ENCODE data around the gene EXT2. TPM values are rescaled to one million over a fixed set of nuclear protein-coding genes. Genes with fewer than 3 reads are reported as not detected.

Gene EXT2
- polyA plus RNA-seq, 1 of the 3 experiments (the other 2 are of a cell fraction) = 92.9 TPM

DNA sequence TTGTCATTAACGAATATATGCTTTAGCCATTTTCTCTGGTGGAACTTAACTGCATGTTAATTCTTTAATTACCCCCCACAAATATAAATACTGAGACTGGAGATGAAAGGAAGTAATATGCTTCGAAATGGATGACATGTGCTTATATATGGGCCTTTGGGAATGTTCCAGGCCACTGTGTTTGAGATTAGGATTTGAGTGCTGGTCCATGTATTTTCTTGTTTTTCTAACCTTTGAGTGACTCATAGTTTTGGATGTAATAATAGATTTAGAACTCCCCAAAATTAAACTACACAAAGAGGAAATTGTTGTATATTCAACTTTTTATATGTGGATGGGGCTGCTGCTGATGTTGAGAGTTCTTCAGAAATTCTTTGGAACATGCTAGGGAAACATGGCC lies 54.2 kb downstream of the EXT2 start:
- Histone ChIP-seq H3K79me2 (ENCODE audit: insufficient read depth) (no peaks in the 10 kb centered on the region), H3K4me3 (ENCODE audit: low read depth in 2 of 2, low read length in 1 of 2) (no peak overlapping the region), H3K36me3 (replicated peaks in 1 of 2; ENCODE audit: control insufficient read depth in 1 of 2, insufficient read depth in 2 of 2, low read length in 1 of 2) (peaks cover 31 to 37% of the 10 kb centered on the region in 2 experiments), H3K27ac (ENCODE audit: low read depth in 2 of 2, low read length in 1 of 2) (no peak overlapping the region; a peak in 1 of 4 replicates), H3K9me3 (no peaks in the 10 kb centered on the region), H3K27me3 (ENCODE audit: insufficient read depth) (no peaks in the 10 kb centered on the region), H3K4me2 (no peak overlapping the region), H4K20me1 (ENCODE audit: insufficient read depth) (no peaks in the 10 kb centered on the region; the same call in 1 of the 2 replicates), H3K9me2 (no peaks in the 10 kb centered on the region), H3K4me1 (ENCODE audit: control insufficient read depth in 1 of 2, insufficient read depth in 2 of 2, low read depth in 1 of 2, low read length in 1 of 2) (peaks cover 0 to 13% of the 10 kb centered on the region in 2 experiments; a peak in 1 of 4 replicates), H2AFZ (ENCODE audit: low read depth) (no peak overlapping the region), H3F3A (replicated peaks; ENCODE audit: insufficient read depth) (peaks cover 7% of the 10 kb centered on the region), H3K9ac (no peak overlapping the region)
- no peak for DNase-seq
- ChIA-PET POLR2A (no interaction called here), CTCF (interaction anchor here (1.3 kb wide), 1 partner anchor 55 kb away, joined by 4 read pairs; no protein-coding TSS in a partner anchor)
- TF ChIP-seq FOSL2 (IDR thresholded peaks at IDR 0.05; ENCODE audit: borderline replicate concordance, low read depth) (no peak), YY1 (IDR thresholded peaks at IDR 0.05; ENCODE audit: low read depth) (no peak), POLR2AphosphoS5 (IDR thresholded peaks at IDR 0.05; ENCODE audit: low read depth, low read length) (no peak), SMC3 (IDR thresholded peaks at IDR 0.05; ENCODE audit: low read depth, low read length) (no peak), TEAD4 (IDR thresholded peaks at IDR 0.05; ENCODE audit: borderline replicate concordance, insufficient read depth) (no peak), CHD2 (IDR thresholded peaks at IDR 0.05; ENCODE audit: low read length, partially characterized antibody) (no peak), GABPA (IDR thresholded peaks at IDR 0.05; ENCODE audit: low read depth) (no peak), TAF1 (IDR thresholded peaks at IDR 0.05; ENCODE audit: borderline replicate concordance, low read depth, low read length) (no peak), FOXM1 (IDR thresholded peaks at IDR 0.05; ENCODE audit: low read depth) (no peak), RFX5 (IDR thresholded peaks at IDR 0.05; ENCODE audit: low read length) (no peak), MEF2A (IDR thresholded peaks at IDR 0.05; ENCODE audit: borderline replicate concordance, low read depth) (no peak)
- TF ChIP-seq, protein P1, sequence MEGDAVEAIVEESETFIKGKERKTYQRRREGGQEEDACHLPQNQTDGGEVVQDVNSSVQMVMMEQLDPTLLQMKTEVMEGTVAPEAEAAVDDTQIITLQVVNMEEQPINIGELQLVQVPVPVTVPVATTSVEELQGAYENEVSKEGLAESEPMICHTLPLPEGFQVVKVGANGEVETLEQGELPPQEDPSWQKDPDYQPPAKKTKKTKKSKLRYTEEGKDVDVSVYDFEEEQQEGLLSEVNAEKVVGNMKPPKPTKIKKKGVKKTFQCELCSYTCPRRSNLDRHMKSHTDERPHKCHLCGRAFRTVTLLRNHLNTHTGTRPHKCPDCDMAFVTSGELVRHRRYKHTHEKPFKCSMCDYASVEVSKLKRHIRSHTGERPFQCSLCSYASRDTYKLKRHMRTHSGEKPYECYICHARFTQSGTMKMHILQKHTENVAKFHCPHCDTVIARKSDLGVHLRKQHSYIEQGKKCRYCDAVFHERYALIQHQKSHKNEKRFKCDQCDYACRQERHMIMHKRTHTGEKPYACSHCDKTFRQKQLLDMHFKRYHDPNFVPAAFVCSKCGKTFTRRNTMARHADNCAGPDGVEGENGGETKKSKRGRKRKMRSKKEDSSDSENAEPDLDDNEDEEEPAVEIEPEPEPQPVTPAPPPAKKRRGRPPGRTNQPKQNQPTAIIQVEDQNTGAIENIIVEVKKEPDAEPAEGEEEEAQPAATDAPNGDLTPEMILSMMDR (IDR thresholded peaks at IDR 0.05) = no peak
- TF ChIP-seq, protein P2, sequence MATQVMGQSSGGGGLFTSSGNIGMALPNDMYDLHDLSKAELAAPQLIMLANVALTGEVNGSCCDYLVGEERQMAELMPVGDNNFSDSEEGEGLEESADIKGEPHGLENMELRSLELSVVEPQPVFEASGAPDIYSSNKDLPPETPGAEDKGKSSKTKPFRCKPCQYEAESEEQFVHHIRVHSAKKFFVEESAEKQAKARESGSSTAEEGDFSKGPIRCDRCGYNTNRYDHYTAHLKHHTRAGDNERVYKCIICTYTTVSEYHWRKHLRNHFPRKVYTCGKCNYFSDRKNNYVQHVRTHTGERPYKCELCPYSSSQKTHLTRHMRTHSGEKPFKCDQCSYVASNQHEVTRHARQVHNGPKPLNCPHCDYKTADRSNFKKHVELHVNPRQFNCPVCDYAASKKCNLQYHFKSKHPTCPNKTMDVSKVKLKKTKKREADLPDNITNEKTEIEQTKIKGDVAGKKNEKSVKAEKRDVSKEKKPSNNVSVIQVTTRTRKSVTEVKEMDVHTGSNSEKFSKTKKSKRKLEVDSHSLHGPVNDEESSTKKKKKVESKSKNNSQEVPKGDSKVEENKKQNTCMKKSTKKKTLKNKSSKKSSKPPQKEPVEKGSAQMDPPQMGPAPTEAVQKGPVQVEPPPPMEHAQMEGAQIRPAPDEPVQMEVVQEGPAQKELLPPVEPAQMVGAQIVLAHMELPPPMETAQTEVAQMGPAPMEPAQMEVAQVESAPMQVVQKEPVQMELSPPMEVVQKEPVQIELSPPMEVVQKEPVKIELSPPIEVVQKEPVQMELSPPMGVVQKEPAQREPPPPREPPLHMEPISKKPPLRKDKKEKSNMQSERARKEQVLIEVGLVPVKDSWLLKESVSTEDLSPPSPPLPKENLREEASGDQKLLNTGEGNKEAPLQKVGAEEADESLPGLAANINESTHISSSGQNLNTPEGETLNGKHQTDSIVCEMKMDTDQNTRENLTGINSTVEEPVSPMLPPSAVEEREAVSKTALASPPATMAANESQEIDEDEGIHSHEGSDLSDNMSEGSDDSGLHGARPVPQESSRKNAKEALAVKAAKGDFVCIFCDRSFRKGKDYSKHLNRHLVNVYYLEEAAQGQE (IDR thresholded peaks at IDR 0.05; ENCODE audit: low read depth, low read length) = no peak
- TF ChIP-seq, protein P3, sequence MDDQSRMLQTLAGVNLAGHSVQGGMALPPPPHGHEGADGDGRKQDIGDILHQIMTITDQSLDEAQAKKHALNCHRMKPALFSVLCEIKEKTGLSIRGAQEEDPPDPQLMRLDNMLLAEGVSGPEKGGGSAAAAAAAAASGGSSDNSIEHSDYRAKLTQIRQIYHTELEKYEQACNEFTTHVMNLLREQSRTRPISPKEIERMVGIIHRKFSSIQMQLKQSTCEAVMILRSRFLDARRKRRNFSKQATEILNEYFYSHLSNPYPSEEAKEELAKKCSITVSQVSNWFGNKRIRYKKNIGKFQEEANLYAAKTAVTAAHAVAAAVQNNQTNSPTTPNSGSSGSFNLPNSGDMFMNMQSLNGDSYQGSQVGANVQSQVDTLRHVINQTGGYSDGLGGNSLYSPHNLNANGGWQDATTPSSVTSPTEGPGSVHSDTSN (IDR thresholded peaks at IDR 0.05) = no peak
- TF ChIP-seq, protein P4, sequence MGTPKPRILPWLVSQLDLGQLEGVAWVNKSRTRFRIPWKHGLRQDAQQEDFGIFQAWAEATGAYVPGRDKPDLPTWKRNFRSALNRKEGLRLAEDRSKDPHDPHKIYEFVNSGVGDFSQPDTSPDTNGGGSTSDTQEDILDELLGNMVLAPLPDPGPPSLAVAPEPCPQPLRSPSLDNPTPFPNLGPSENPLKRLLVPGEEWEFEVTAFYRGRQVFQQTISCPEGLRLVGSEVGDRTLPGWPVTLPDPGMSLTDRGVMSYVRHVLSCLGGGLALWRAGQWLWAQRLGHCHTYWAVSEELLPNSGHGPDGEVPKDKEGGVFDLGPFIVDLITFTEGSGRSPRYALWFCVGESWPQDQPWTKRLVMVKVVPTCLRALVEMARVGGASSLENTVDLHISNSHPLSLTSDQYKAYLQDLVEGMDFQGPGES (IDR thresholded peaks at IDR 0.05; ENCODE audit: low read depth, low read length) = no peak
- WGBS (ENCODE audit: low lambda C conversion rate) = 85% methylated on average over 2 of the region's 2 CpGs
